ENCODE measurements around the gene PKNOX2.

DNA sequence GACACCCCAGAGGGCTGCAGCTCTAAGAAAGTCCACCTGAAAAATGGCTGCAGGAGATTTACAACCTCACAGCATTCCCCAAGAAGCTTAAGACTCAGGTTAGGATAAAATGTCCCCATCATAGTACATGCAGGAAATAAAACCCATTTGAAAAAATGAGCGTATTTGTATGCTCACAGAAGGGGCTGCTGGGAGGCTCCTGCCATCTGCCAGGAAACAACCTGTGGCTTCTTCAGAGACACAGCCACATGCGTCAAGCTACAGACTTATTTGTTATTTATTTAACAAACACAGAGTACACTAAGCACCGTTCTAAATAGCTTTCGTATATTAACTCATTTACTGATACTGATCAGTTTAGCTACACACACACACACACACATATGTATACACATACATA lies 258.1 kb downstream of the PKNOX2 start:
- TF ChIP-seq, protein P1, sequence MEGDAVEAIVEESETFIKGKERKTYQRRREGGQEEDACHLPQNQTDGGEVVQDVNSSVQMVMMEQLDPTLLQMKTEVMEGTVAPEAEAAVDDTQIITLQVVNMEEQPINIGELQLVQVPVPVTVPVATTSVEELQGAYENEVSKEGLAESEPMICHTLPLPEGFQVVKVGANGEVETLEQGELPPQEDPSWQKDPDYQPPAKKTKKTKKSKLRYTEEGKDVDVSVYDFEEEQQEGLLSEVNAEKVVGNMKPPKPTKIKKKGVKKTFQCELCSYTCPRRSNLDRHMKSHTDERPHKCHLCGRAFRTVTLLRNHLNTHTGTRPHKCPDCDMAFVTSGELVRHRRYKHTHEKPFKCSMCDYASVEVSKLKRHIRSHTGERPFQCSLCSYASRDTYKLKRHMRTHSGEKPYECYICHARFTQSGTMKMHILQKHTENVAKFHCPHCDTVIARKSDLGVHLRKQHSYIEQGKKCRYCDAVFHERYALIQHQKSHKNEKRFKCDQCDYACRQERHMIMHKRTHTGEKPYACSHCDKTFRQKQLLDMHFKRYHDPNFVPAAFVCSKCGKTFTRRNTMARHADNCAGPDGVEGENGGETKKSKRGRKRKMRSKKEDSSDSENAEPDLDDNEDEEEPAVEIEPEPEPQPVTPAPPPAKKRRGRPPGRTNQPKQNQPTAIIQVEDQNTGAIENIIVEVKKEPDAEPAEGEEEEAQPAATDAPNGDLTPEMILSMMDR (conservative IDR thresholded peaks at IDR 0.05 in 1 of 2, IDR thresholded peaks at IDR 0.05 in 1 of 2; ENCODE audit: extremely low read depth in 1 of 2, insufficient read depth in 1 of 2, low read depth in 1 of 2, low read length in 2 of 2) = no peak
- no peak for TF ChIP-seq EZH2 (IDR thresholded peaks at IDR 0.05; ENCODE audit: borderline replicate concordance, low read length)
